CD14-positive monocyte (primary cell): ENCODE results near the gene MLN. TPM values are rescaled to one million over a fixed set of nuclear protein-coding genes. Genes with fewer than 3 reads are reported as not detected.

Experiments used
- DNase-seq, 3 donors: peaks; one replicate each; pipeline ENCODE4 v3.0.0-alpha.2; 2011 to 2022
- H2AFZ ChIP-seq: 2 replicates; pipeline ENCODE4 v1.6.0; 2012; ENCODE audit warnings: mild to moderate bottlenecking, low read depth, low read length, inconsistent platforms; ENCODE audit not compliant: insufficient read depth, poor library complexity, severe bottlenecking
- H3K27ac ChIP-seq, 2 donors: 1 replicate in 1 of 2; 2 replicates in 1 of 2; pipeline ENCODE4 v1.5.1; 2012 to 2013; ENCODE audit warnings: low read length in 2 of 2, control low read depth in 1 of 2, inconsistent platforms in 1 of 2, low read depth in 1 of 2, mild to moderate bottlenecking in 1 of 2
- H3K27me3 ChIP-seq, 2 donors: one replicate each; pipeline versions ENCODE4 v1.6.0 to v1.6.1; 2011 to 2013; ENCODE audit warnings: low read length in 2 of 2; ENCODE audit not compliant: control insufficient read depth in 2 of 2, insufficient read depth in 2 of 2
- H3K36me3 ChIP-seq, 2 donors: replicated peaks in 1 of 2; 1 replicate in 1 of 2; 2 replicates in 1 of 2; pipeline versions ENCODE4 v1.5.1 to v1.6.1; 2012 to 2013; ENCODE audit warnings: low read length in 2 of 2, control low read depth in 1 of 2, inconsistent platforms in 1 of 2, mild to moderate bottlenecking in 1 of 2; ENCODE audit not compliant: insufficient read depth in 2 of 2, control insufficient read depth in 1 of 2
- H3K4me1 ChIP-seq, 2 donors: 1 replicate in 1 of 2; 2 replicates in 1 of 2; pipeline versions ENCODE4 v1.5.1 to v1.6.1; 2012 to 2013; ENCODE audit warnings: low read length in 2 of 2, control low read depth in 1 of 2, inconsistent platforms in 1 of 2, mild to moderate bottlenecking in 1 of 2, moderate library complexity in 1 of 2; ENCODE audit not compliant: insufficient read depth in 2 of 2, control insufficient read depth in 1 of 2
- H3K4me2 ChIP-seq: replicated peaks from 2 replicates; pipeline ENCODE3; 2012; ENCODE audit warnings: low read length, moderate library complexity, mild to moderate bottlenecking; ENCODE audit not compliant: poor library complexity, severe bottlenecking; ENCODE audit errors: extremely low read depth
- H3K4me3 ChIP-seq, 3 experiments: fragments of 200-600 bp in 1 of 3; sonication (generic) in 1 of 3; replicated peaks in 1 of 3; 1 replicate in 2 of 3; 2 replicates in 1 of 3; pipeline ENCODE4 v1.5.1; 2011 to 2013; ENCODE audit warnings: low read length in 3 of 3, mild to moderate bottlenecking in 3 of 3, control low read depth in 2 of 3, low read depth in 2 of 3, inconsistent platforms in 1 of 3, moderate library complexity in 1 of 3
- H3K79me2 ChIP-seq: 2 replicates; pipeline ENCODE4 v1.6.0; 2012; ENCODE audit warnings: mild to moderate bottlenecking, control low read depth, inconsistent platforms, low read length, moderate library complexity; ENCODE audit not compliant: insufficient read depth
- H3K9ac ChIP-seq: 2 replicates; pipeline ENCODE4 v1.6.0; 2017; ENCODE audit warnings: low read length, mild to moderate bottlenecking; ENCODE audit not compliant: insufficient read depth, poor library complexity, severe bottlenecking
- H3K9me3 ChIP-seq, 2 donors: replicated peaks in 1 of 2; 1 replicate in 1 of 2; 2 replicates in 1 of 2; pipeline versions ENCODE4 v1.5.1 to v1.6.1; 2012 to 2013; ENCODE audit warnings: low read length in 2 of 2, control low read depth in 1 of 2; ENCODE audit not compliant: control insufficient read depth in 1 of 2, insufficient read depth in 1 of 2
- H4K20me1 ChIP-seq: 2 replicates; pipeline ENCODE4 v1.6.0; 2012; ENCODE audit warnings: mild to moderate bottlenecking, low read length, control low read depth, moderate library complexity; ENCODE audit not compliant: insufficient read depth
- H3K27ac Mint-ChIP-seq, 7 donors: one replicate each; pipeline ENCODE4 v1.8.0; 2020; ENCODE audit warnings: mild to moderate bottlenecking in 7 of 7, mixed read lengths in 7 of 7, moderate library complexity in 6 of 7, inconsistent platforms in 2 of 7
- H3K27me3 Mint-ChIP-seq, 3 donors: one replicate each; pipeline ENCODE4 v1.8.0; 2021 to 2022; ENCODE audit warnings: low read depth in 3 of 3, mild to moderate bottlenecking in 3 of 3, mixed read lengths in 3 of 3, moderate library complexity in 3 of 3, inconsistent platforms in 1 of 3
- H3K36me3 Mint-ChIP-seq, 2 donors: one replicate each; pipeline ENCODE4 v1.8.0; 2020; ENCODE audit warnings: mixed read lengths in 2 of 2, inconsistent platforms in 1 of 2, mild to moderate bottlenecking in 1 of 2
- H3K4me1 Mint-ChIP-seq: one replicate; pipeline ENCODE4 v1.8.0; 2020; ENCODE audit warnings: mild to moderate bottlenecking, mixed read lengths
- H3K4me3 Mint-ChIP-seq, 2 donors: one replicate each; pipeline ENCODE4 v1.8.0; 2020; ENCODE audit warnings: mild to moderate bottlenecking in 2 of 2, mixed read lengths in 2 of 2, moderate library complexity in 1 of 2
- H3K9me3 Mint-ChIP-seq, 7 donors: one replicate each; pipeline ENCODE4 v1.8.0; 2020 to 2022; ENCODE audit warnings: mixed read lengths in 7 of 7, mild to moderate bottlenecking in 6 of 7, moderate library complexity in 6 of 7, inconsistent platforms in 2 of 7
- CTCF ChIP-seq: fragments of 200-600 bp; IDR thresholded peaks from one replicate; pipeline ENCODE4 v1.8.0; 2022; ENCODE audit warnings: antibody characterized with exemption, mild to moderate bottlenecking
- WGBS: methylation state at CpG from one replicate; pipeline ENCODE4 v1.1.5; 2013; ENCODE audit warnings: missing lambda C conversion rate; ENCODE audit not compliant: insufficient coverage; 5-methylcytosine and 5-hydroxymethylcytosine counted together
- intact Hi-C, 2 donors: fragments of 100-400 bp; cut with micrococcal nuclease; formaldehyde crosslinking; loops; one replicate each; pipeline versions ENCODE4 v1.15.0 to v1.15.1; 2023
- polyA plus RNA-seq, 3 donors: library from polyadenylated mRNA; depleted of rRNA in 1 of 3; unstranded in 2 of 3; stranded (reverse) in 1 of 3; fragments of 300-500 nt in 2 of 3; fragments of >200 nt in 1 of 3; fragmentation: Illumina TruSeq in 2 of 3; gene quantifications; 1 replicate in 2 of 3; 2 replicates in 1 of 3; pipeline ENCODE4 v1.2.3, GENCODE V29; 2012 to 2021

MLN gene
- polyA plus RNA-seq, 3 donors, result not detected

- Histone ChIP-seq H3K4me2 (no peak overlapping the region), H3K4me1 (peaks cover 7 to 12% of the 10 kb centered on the region in 2 donors), H3K36me3 (no peaks in the 10 kb centered on the region), H3K27me3 (no peaks in the 10 kb centered on the region), H3K4me3 (no peak overlapping the region), H3K9me3 (no peaks in the 10 kb centered on the region), H3K9ac (no peak overlapping the region), H3K79me2 (no peaks in the 10 kb centered on the region), H4K20me1 (no peaks in the 10 kb centered on the region), H3K27ac (no peak overlapping the region), H2AFZ (no peak overlapping the region)
- intact Hi-C loops, result no loop called here
- H3K4me1 Mint-ChIP-seq, result peaks cover 9% of the 10 kb centered on the region
- H3K36me3 Mint-ChIP-seq, result no peaks in the 10 kb centered on the region
- H3K27me3 Mint-ChIP-seq, result peaks cover 8 to 14% (median 9%) of the 10 kb centered on the region in 3 donors
- no peak overlapping the region for H3K4me3 Mint-ChIP-seq
- WGBS, result 0% methylated on average over 2 of the region's 4 CpGs
- no peaks in the 10 kb centered on the region for H3K9me3 Mint-ChIP-seq
- H3K27ac Mint-ChIP-seq, result no peak overlapping the region
- DNase-seq, result no peak
- TF ChIP-seq CTCF, result no peak
Observed at GRCh38 chr6:33845031-33845745, 41.4 kb upstream of the MLN start.

GRCh38 chr6:33843131-33844121, 39.6 kb upstream of the MLN start:
- Histone ChIP-seq H3K4me1 (peaks cover 15 to 25% of the 10 kb centered on the region in 2 donors), H3K9me3 (no peaks in the 10 kb centered on the region), H3K36me3 (no peaks in the 10 kb centered on the region), H4K20me1 (no peaks in the 10 kb centered on the region), H3K27me3 (no peaks in the 10 kb centered on the region), H3K27ac (no peak overlapping the region), H3K79me2 (no peaks in the 10 kb centered on the region), H3K9ac (no peak overlapping the region), H3K4me3 (no peak overlapping the region), H3K4me2 (no peak overlapping the region), H2AFZ (no peak overlapping the region)
- H3K9me3 Mint-ChIP-seq, result no peaks in the 10 kb centered on the region
- no peak overlapping the region for H3K27ac Mint-ChIP-seq
- H3K36me3 Mint-ChIP-seq, result no peaks in the 10 kb centered on the region
- H3K4me3 Mint-ChIP-seq, result no peak overlapping the region
- intact Hi-C loops, result no loop called here
- H3K4me1 Mint-ChIP-seq, result peaks cover 24% of the 10 kb centered on the region
- no peak for TF ChIP-seq CTCF
- peaks cover 4 to 12% (median 11%) of the 10 kb centered on the region in 3 donors for H3K27me3 Mint-ChIP-seq
- no peak for DNase-seq
- 90% methylated on average over 11 of the region's 24 CpGs for WGBS
